ENCODE measurements around the gene HPDL. TPM values are rescaled to one million over a fixed set of nuclear protein-coding genes. Genes with fewer than 3 reads are reported as not detected.

The HPDL gene
- total and polyA plus RNA-seq, 2 of the 8 experiments (the other 6 are each of a cell fraction or from before 2014, with no cell fraction given): 58.5 to 62.7 TPM

GRCh38 chr1:45348020-45348419 is 21.3 kb downstream of the HPDL start:
- Histone ChIP-seq H2BK12ac (ENCODE audit: low read depth, low read length) (no peak overlapping the region), H2AK5ac (ENCODE audit: low read depth, low read length) (no peak overlapping the region), H3K27ac (ENCODE audit: low read depth, low read length) (no peak overlapping the region), H3K4me2 (ENCODE audit: insufficient read depth in 1 of 2, low read depth in 2 of 2, low read length in 2 of 2) (no peak overlapping the region), H3K23me2 (ENCODE audit: low read depth, low read length) (no peaks in the 10 kb centered on the region), H2BK5ac (ENCODE audit: low read depth, low read length) (no peak overlapping the region), H3K4me3 (ENCODE audit: extremely low read depth in 1 of 4, insufficient read depth in 2 of 4, low read depth in 3 of 4, low read length in 4 of 4) (no peak overlapping the region), H3K23ac (ENCODE audit: insufficient read length) (no peak overlapping the region), H4K20me1 (replicated peaks in 1 of 2; ENCODE audit: control insufficient read depth in 1 of 2, insufficient read depth in 2 of 2, low read length in 2 of 2) (no peaks in the 10 kb centered on the region), H3K27me3 (replicated peaks in 1 of 4; ENCODE audit: control insufficient read depth in 3 of 4, extremely low read depth in 1 of 4, insufficient read depth in 3 of 4, low read length in 3 of 4) (no peaks in the 10 kb centered on the region), H3K18ac (ENCODE audit: extremely low read depth, low read length) (no peak overlapping the region), H3K79me2 (ENCODE audit: control insufficient read depth in 1 of 2, insufficient read depth in 2 of 2, low read length in 2 of 2) (no peaks in the 10 kb centered on the region), H2BK15ac (ENCODE audit: low read length) (no peak overlapping the region), H2AFZ (ENCODE audit: low read length) (no peak overlapping the region), H3K4me1 (replicated peaks in 1 of 4; ENCODE audit: control insufficient read depth in 3 of 4, insufficient read depth in 4 of 4, low read length in 3 of 4) (no peaks in the 10 kb centered on the region), H2BK120ac (replicated peaks; ENCODE audit: low read depth, low read length) (no peak overlapping the region), H3K56ac (replicated peaks; ENCODE audit: insufficient read length, low read depth, low read length) (no peak overlapping the region), H3K14ac (ENCODE audit: insufficient read length) (no peak overlapping the region), H4K8ac (ENCODE audit: extremely low read depth, insufficient read depth, low read length) (no peak overlapping the region), H4K5ac (ENCODE audit: insufficient read length, low read depth, low read length) (no peak overlapping the region), H4K91ac (replicated peaks; ENCODE audit: insufficient read length, low read length) (no peak overlapping the region), H3K36me3 (ENCODE audit: control insufficient read depth in 2 of 4, insufficient read depth in 4 of 4, low read length in 3 of 4) (peaks cover 8 to 27% (median 21%) of the 10 kb centered on the region in 4 experiments; a peak in 7 of 8 replicates), H2BK20ac (ENCODE audit: low read length) (no peak overlapping the region), H3K9ac (replicated peaks in 1 of 4; ENCODE audit: extremely low read depth in 1 of 4, low read depth in 3 of 4, low read length in 3 of 4) (no peak overlapping the region), H3K9me3 (ENCODE audit: insufficient read depth in 2 of 2, low read depth in 1 of 2, low read length in 1 of 2) (no peaks in the 10 kb centered on the region), H3K79me1 (ENCODE audit: low read depth, low read length) (no peaks in the 10 kb centered on the region), H3K4ac (replicated peaks; ENCODE audit: insufficient read length, low read depth, low read length) (no peak overlapping the region)
- 88% methylated on average over 2 of the region's 2 CpGs; no CpG with 5 or more reads in 1 of the 2 experiments for WGBS, 2 experiments (ENCODE audit: extremely low coverage in 1 of 2, insufficient coverage in 1 of 2, insufficient read length in 1 of 2, insufficient replicate concordance in 2 of 2, low coverage in 1 of 2, low lambda C conversion rate in 2 of 2, missing lambda C conversion rate in 1 of 2)
- FAIRE-seq (no peak), DNase-seq (ENCODE audit: low read depth in 1 of 2, low spot score in 2 of 2) (no peak)
- CTCF ChIA-PET (ENCODE audit: partially characterized antibody): interaction anchor here (0.7 to 13.4 kb wide), 10 partner anchors 9 to 535 kb away, joined by 3 to 139 read pairs (median 4); partner anchors contain the start of genes CCDC163, MMACHC, MUTYH and TOE1
- TF ChIP-seq CHD2 (IDR thresholded peaks at IDR 0.05; ENCODE audit: low read length) (no peak), EZH2 (IDR thresholded peaks at IDR 0.05; ENCODE audit: low read depth, low read length, severe bottlenecking) (no peak), POLR2AphosphoS5 (IDR thresholded peaks at IDR 0.05; ENCODE audit: low read depth, low read length) (0 out of 2 replicates have a peak, but pooled peaks have one; percentile 23), HDAC6 (IDR thresholded peaks at IDR 0.05; ENCODE audit: low read depth, low read length) (no peak)
- POLR2A ChIA-PET (ENCODE audit: partially characterized antibody): interaction anchor here (0.6 to 21.4 kb wide), 12 partner anchors 5 to 882 kb away, joined by 3 to 472 read pairs (median 4); partner anchors contain the start of genes CCDC163, HPDL, MMACHC and MUTYH

Measured in H1 (cell line).